Gastrocnemius medialis (tissue), 4 donors: ENCODE results near the gene SLFNL1. TPM values are rescaled to one million over a fixed set of nuclear protein-coding genes. Genes with fewer than 3 reads are reported as not detected.
A peak's percentile ranks its signal among the peaks of the same experiment; 100 is the strongest.

Source experiments
- ATAC-seq, 2 donors: fragments of 150-250 bp; one replicate each; pipeline ENCODE4 v1.9.1; 2016
- DNase-seq, 2 donors: peaks; one replicate each; pipeline ENCODE4 v3.0.0-alpha.2; 2019
- H3K27ac ChIP-seq, 4 donors: fragments of 200-600 bp; sonication (generic); 1 replicate in 1 of 4; 2 replicates in 3 of 4; pipeline ENCODE4 v1.5.1; 2016 to 2018; ENCODE audit warnings: mild to moderate bottlenecking in 2 of 4, moderate library complexity in 1 of 4
- H3K27me3 ChIP-seq, 3 donors: fragments of 200-600 bp; sonication (generic) in 2 of 3; 1 replicate in 1 of 3; 2 replicates in 2 of 3; pipeline versions ENCODE4 v1.5.1 to v1.6.0; 2016 to 2019; ENCODE audit warnings: mild to moderate bottlenecking in 1 of 3, moderate library complexity in 1 of 3
- H3K36me3 ChIP-seq, 2 donors: fragments of 200-600 bp; sonication (generic) in 1 of 2; one replicate each; pipeline ENCODE4 v1.5.1; 2017 to 2018
- H3K4me1 ChIP-seq, 2 donors: fragments of 200-600 bp; sonication (generic) in 1 of 2; one replicate each; pipeline ENCODE4 v1.5.1; 2016 to 2017; ENCODE audit warnings: mild to moderate bottlenecking in 2 of 2
- H3K4me3 ChIP-seq, 4 donors: fragments of 200-600 bp; sonication (generic) in 3 of 4; 1 replicate in 1 of 4; 2 replicates in 3 of 4; pipeline ENCODE4 v1.5.1; 2016 to 2019; ENCODE audit warnings: mild to moderate bottlenecking in 2 of 4
- H3K9me3 ChIP-seq, 3 donors: fragments of 200-600 bp; sonication (generic) in 2 of 3; 1 replicate in 1 of 3; 2 replicates in 2 of 3; pipeline ENCODE4 v1.5.1; 2016 to 2019
- CTCF ChIP-seq, 5 experiments: fragments of 450-650 bp in 3 of 5; fragments of 200-600 bp in 2 of 5; sonication (generic) in 2 of 5; IDR thresholded peaks in 4 of 5; conservative IDR thresholded peaks in 1 of 5; 1 replicate in 4 of 5; 2 replicates in 1 of 5; pipeline ENCODE4 v1.5.1; 2016 to 2019; ENCODE audit warnings: antibody characterized with exemption in 5 of 5, mild to moderate bottlenecking in 3 of 5, moderate library complexity in 3 of 5
- POLR2A ChIP-seq, 2 donors: fragments of 450-650 bp; IDR thresholded peaks; one replicate each; pipeline ENCODE4 v1.6.1; 2017; ENCODE audit warnings: antibody characterized with exemption in 2 of 2, mild to moderate bottlenecking in 2 of 2, moderate library complexity in 2 of 2
- in situ Hi-C, 4 donors: fragments of 200-750 bp; cut with MboI; loops; one replicate each; pipeline versions ENCODE4 v1.15.0 to v1.8.0; 2017; ENCODE audit warnings: low sequenced_read_pairs in 4 of 4
- intact Hi-C: fragments of 100-400 bp; cut with DNase I; formaldehyde crosslinking; loops from one replicate; pipeline ENCODE4 v1.15.1; 2023; ENCODE audit warnings: low total_unique reads
- total RNA-seq, 4 donors: library from RNA; depleted of rRNA; stranded (reverse); fragments of >200 nt; gene quantifications; one replicate each; pipeline versions ENCODE4 v1.1.0 to v1.2.3, GENCODE V29; 2016

Gene SLFNL1
- total RNA-seq, 4 donors from 2014 or later = 0.29 to 2.0 (median 0.69) TPM

GRCh38 chr1:41048540-41048939, 27.0 kb upstream of the SLFNL1 start:
- Histone ChIP-seq H3K4me1 (peaks cover 32 to 36% of the 10 kb centered on the region in 2 donors), H3K4me3 (no peak overlapping the region), H3K27ac (no peak overlapping the region), H3K27me3 (no peaks in the 10 kb centered on the region), H3K9me3 (no peaks in the 10 kb centered on the region), H3K36me3 (peaks cover 0 to 8% of the 10 kb centered on the region in 2 donors)
- DNase-seq = no peak
- intact Hi-C loops = loop anchor here (5.0 kb wide), 1 partner anchor 71 kb away; the partner anchor contains the start of gene CTPS1
- ATAC-seq = no peak
- TF ChIP-seq CTCF (IDR thresholded peaks at IDR 0.05 in 4 of 5, conservative IDR thresholded peaks at IDR 0.05 in 1 of 5) = no peak
- TF ChIP-seq POLR2A (IDR thresholded peaks at IDR 0.05) = no peak
- in situ Hi-C loops = loop anchor here in 1 of 4 donors (25.0 kb wide), 1 partner anchor 189 kb away; the partner anchor contains the start of gene SCMH1

GRCh38 chr1:41046347-41046775, 24.8 kb upstream of the SLFNL1 start:
- ATAC-seq (peak; percentile 57 to 63), DNase-seq (peak; percentile 37 to 68)
- H3K36me3 ChIP-seq = peaks cover 0 to 5% of the 10 kb centered on the region in 2 donors
- H3K4me1 ChIP-seq = peaks cover 32 to 36% of the 10 kb centered on the region in 2 donors
- intact Hi-C loops (loop anchor here (1.0 to 5.0 kb wide), 2 partner anchors 63 to 69 kb away; partner anchors contain the start of gene CTPS1), in situ Hi-C loops (loop anchor here in 1 of 4 donors (25.0 kb wide), 1 partner anchor 191 kb away; the partner anchor contains the start of gene SCMH1)
- H3K4me3 ChIP-seq = peak overlapping the region in 1 of 4 donors; percentile 10
- no peak for TF ChIP-seq POLR2A (IDR thresholded peaks at IDR 0.05)
- TF ChIP-seq CTCF (IDR thresholded peaks at IDR 0.05 in 4 of 5, conservative IDR thresholded peaks at IDR 0.05 in 1 of 5) = no peak
- H3K9me3 ChIP-seq = no peaks in the 10 kb centered on the region
- peak overlapping the region; percentile 85 to 93 (median 90) for H3K27ac ChIP-seq
- no peaks in the 10 kb centered on the region for H3K27me3 ChIP-seq

- DNase-seq = peak; percentile 71 to 88
- Histone ChIP-seq H3K4me1 (peaks cover 32 to 36% of the 10 kb centered on the region in 2 donors), H3K27ac (peak overlapping the region; percentile 85 to 93 (median 90)), H3K9me3 (no peaks in the 10 kb centered on the region), H3K36me3 (peaks cover 0 to 6% of the 10 kb centered on the region in 2 donors), H3K27me3 (no peaks in the 10 kb centered on the region), H3K4me3 (peak overlapping the region in 3 of 4 donors; percentile 4 to 22 (median 10))
- intact Hi-C loops (loop anchor here (1.0 to 5.0 kb wide), 3 partner anchors 57 to 68 kb away; partner anchors contain the start of gene CTPS1), in situ Hi-C loops (loop anchor here in 1 of 4 donors (25.0 kb wide), 1 partner anchor 192 kb away; the partner anchor contains the start of gene SCMH1)
- peak; percentile 98 to 99 for ATAC-seq
- TF ChIP-seq POLR2A (IDR thresholded peaks at IDR 0.05) (no peak), CTCF (IDR thresholded peaks at IDR 0.05 in 4 of 5, conservative IDR thresholded peaks at IDR 0.05 in 1 of 5) (no peak)
Measured at GRCh38 chr1:41045740-41046139, 24.2 kb upstream of the SLFNL1 start.

GRCh38 chr1:41044187-41044586, 22.7 kb upstream of the SLFNL1 start:
- in situ Hi-C loops = loop anchor here in 1 of 4 donors (25.0 kb wide), 1 partner anchor 193 kb away; the partner anchor contains the start of gene SCMH1
- no peak for ATAC-seq
- peaks cover 0 to 13% of the 10 kb centered on the region in 2 donors for H3K36me3 ChIP-seq

More at GRCh38 chr1:41044187-41044586, 22.7 kb upstream of the SLFNL1 start:
- DNase-seq = no peak
- H3K27me3 ChIP-seq = no peaks in the 10 kb centered on the region
- no peaks in the 10 kb centered on the region for H3K9me3 ChIP-seq
- no peak overlapping the region for H3K4me3 ChIP-seq
- TF ChIP-seq POLR2A (IDR thresholded peaks at IDR 0.05) = no peak
- TF ChIP-seq CTCF (IDR thresholded peaks at IDR 0.05 in 4 of 5, conservative IDR thresholded peaks at IDR 0.05 in 1 of 5) = no peak
- peak overlapping the region in 3 of 4 donors; percentile 35 to 91 (median 85) for H3K27ac ChIP-seq
- peaks cover 32 to 36% of the 10 kb centered on the region in 2 donors for H3K4me1 ChIP-seq
- intact Hi-C loops = loop anchor here (2.0 kb wide), 1 partner anchor 59 kb away; no protein-coding TSS in a partner anchor
